LNCaP clone FGC (cell line): ENCODE data around the gene KIF13A.

Experiments
- DNase-seq: peaks from one replicate; pipeline ENCODE4 v3.0.0-alpha.2; 2011; ENCODE audit warnings: low read depth
- H3K4me3 ChIP-seq: 2 replicates; pipeline ENCODE4 v1.5.1; 2011; ENCODE audit warnings: mild to moderate bottlenecking, low read depth, low read length, control low read depth
- TF ChIP-seq, protein P1 (sequence below): IDR thresholded peaks from 2 replicates; pipeline ENCODE4 v1.5.1; 2012; ENCODE audit warnings: mild to moderate bottlenecking; ENCODE audit not compliant: control insufficient read depth, insufficient read depth; ENCODE audit errors: extremely low read depth

The KIF13A gene

DNA sequence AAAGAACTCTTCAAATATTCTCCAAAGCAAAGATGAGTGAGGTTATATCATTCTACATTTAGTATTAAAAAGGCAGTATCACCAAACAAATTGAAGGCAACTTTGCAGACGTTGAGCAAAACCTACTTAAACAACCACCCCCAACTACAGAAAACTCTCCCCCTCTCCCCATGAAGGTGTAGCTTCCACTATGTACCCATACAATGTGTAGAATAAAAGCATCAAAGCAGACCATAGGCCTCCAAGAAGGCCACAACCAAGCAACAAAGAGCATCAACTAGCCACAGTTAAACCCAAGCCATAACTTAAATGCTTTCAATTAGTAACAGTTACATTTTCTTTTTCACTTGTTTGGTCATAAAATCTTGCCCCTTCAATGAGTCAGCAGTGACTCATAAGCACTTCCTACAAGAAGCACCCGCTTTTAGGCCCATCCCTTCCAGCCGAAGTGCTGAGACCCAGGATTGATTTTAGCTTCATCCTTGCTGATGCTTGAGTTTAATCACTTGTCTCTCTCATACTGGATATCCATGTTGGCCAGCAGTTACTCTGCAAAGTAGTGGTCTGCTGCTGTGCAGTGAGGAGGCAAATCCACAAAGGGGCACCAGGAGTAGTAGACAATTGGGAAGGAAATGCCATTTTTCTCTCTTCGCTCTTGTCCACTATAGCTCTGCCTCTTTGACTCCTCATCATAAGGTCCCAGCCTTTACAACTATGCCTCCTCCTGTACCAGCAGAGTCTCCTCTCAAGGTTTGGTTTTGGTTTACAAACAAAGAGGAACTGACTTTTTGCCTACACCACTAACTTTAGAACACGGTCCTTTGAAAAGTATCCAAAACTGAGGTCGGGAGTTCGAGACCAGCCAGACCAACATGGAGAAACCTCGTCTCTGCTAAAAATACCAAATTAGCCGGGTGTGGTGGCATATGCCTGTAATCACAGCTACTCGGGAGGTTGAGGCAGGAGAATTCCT, 272.3 kb downstream of the KIF13A start:
- DNase-seq: no peak
- no peak overlapping the region for H3K4me3 ChIP-seq

DNA sequence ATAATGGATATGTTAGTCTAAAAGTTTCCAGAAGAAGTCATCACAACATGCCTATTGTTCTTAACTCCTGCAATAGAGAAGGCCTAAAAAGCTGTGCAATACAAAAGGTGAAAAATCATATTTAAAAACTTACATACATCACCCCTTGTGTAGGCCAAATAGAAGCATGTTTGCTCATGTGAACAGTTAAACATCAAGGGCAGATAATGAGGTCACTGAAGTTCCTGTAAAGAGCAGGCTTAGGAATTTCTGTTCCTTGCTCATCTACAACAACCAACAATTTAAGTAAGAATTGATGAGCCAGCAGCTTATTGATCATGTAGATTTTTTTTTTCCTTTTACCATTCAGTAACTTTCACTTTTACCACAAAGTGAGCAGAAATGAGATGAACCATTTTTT, 273.3 kb downstream of the KIF13A start:
- TF ChIP-seq, protein P1, sequence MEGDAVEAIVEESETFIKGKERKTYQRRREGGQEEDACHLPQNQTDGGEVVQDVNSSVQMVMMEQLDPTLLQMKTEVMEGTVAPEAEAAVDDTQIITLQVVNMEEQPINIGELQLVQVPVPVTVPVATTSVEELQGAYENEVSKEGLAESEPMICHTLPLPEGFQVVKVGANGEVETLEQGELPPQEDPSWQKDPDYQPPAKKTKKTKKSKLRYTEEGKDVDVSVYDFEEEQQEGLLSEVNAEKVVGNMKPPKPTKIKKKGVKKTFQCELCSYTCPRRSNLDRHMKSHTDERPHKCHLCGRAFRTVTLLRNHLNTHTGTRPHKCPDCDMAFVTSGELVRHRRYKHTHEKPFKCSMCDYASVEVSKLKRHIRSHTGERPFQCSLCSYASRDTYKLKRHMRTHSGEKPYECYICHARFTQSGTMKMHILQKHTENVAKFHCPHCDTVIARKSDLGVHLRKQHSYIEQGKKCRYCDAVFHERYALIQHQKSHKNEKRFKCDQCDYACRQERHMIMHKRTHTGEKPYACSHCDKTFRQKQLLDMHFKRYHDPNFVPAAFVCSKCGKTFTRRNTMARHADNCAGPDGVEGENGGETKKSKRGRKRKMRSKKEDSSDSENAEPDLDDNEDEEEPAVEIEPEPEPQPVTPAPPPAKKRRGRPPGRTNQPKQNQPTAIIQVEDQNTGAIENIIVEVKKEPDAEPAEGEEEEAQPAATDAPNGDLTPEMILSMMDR: no peak
- H3K4me3 ChIP-seq: no peak overlapping the region
- no peak for DNase-seq

More for the DNA sequence above, 272.3 kb downstream of the KIF13A start:
- TF ChIP-seq, protein P1: no peak

DNA sequence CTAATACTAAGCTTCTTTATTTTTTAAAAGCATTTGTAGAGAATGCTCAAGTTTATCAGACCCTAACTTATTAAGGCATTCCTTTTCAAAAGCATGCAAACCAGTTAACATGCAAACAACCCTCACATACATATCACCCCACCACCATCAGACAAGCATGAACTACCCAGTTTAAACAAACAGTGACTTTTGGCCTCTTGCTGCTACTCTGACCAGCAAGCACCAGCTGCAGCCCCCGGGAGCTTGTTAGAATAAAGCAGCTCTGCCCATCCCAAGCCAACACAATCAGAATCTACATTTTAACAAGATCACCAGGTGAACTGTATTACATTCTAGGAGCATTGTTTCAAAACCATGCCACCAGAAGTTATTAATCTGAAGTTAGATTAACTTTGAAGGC, 274.9 kb downstream of the KIF13A start:
- TF ChIP-seq, protein P1: no peak

DNA sequence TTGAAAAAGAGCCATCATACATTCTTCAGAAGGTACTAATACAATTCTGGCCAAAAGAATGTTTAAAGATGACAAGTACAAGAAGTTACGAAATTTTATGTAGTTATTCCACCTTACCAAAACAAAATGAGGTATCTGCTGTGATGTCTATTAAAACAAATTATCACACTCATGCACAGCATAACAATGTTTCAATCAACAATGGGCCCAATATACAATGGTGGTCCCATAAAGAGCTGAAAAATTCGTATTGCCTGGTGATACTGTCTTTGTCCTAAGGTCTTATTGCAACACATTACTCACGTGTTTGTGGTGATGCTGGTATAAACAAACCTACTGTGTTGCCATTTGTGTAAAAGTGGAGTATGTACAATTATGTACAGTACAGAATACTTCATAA, 277.1 kb downstream of the KIF13A start:
- H3K4me3 ChIP-seq: no peak overlapping the region
- DNase-seq: no peak
- TF ChIP-seq, protein P1: no peak

More for the DNA sequence above, 274.9 kb downstream of the KIF13A start:
- no peak overlapping the region for H3K4me3 ChIP-seq
- no peak for DNase-seq

- no peak overlapping the region for H3K4me3 ChIP-seq
- TF ChIP-seq, protein P1: no peak
- no peak for DNase-seq
Observed at GRCh38 chr6:17709476-17709875, 278.0 kb downstream of the KIF13A start.
